Heart right ventricle (tissue), 16 donors: Measurements from ENCODE around the gene ANKFY1. TPM values are rescaled to one million over a fixed set of nuclear protein-coding genes. Genes with fewer than 3 reads are reported as not detected.
A peak's percentile ranks its signal among the peaks of the same experiment; 100 is the strongest.

ENCODE experiments used
- ATAC-seq, 8 donors: fragments of 200-7000 bp; cut with Tn5 transposase; one replicate each; pipeline ENCODE4 v1.9.1; 2020; ENCODE audit warnings: mild to moderate bottlenecking in 8 of 8, moderate library complexity in 8 of 8, moderate number of reproducible peaks in 1 of 8
- DNase-seq, 2 donors: peaks; one replicate each; pipeline ENCODE4 v3.0.0-alpha.2; 2020
- H3K27ac ChIP-seq, 10 donors: fragments of 200-600 bp; sonication (generic) in 2 of 10; one replicate each; pipeline versions ENCODE4 v1.5.0 to v1.8.0; 2020 to 2022; ENCODE audit warnings: mild to moderate bottlenecking in 3 of 10
- H3K27me3 ChIP-seq, 7 donors: fragments of 200-600 bp; one replicate each; pipeline ENCODE4 v1.8.0; 2021 to 2022; ENCODE audit warnings: mild to moderate bottlenecking in 2 of 7
- H3K36me3 ChIP-seq, 9 donors: fragments of 200-600 bp; sonication (generic) in 1 of 9; one replicate each; pipeline versions ENCODE4 v1.5.0 to v1.8.0; 2020 to 2022; ENCODE audit warnings: mild to moderate bottlenecking in 2 of 9
- H3K4me1 ChIP-seq, 9 donors: fragments of 200-600 bp; sonication (generic) in 1 of 9; one replicate each; pipeline versions ENCODE4 v1.5.0 to v1.8.0; 2020 to 2022; ENCODE audit warnings: mild to moderate bottlenecking in 4 of 9
- H3K4me3 ChIP-seq, 10 donors: fragments of 200-600 bp; sonication (generic) in 2 of 10; one replicate each; pipeline versions ENCODE4 v1.5.0 to v1.8.0; 2020 to 2022; ENCODE audit warnings: mild to moderate bottlenecking in 7 of 10, moderate library complexity in 2 of 10
- H3K9me3 ChIP-seq, 11 donors: fragments of 200-600 bp in 10 of 11; sonication (generic) in 2 of 11; one replicate each; pipeline versions ENCODE4 v1.5.0 to v1.8.0; 2013 to 2022; ENCODE audit warnings: mild to moderate bottlenecking in 2 of 11, control low read depth in 1 of 11, moderate library complexity in 1 of 11
- CTCF ChIP-seq, 9 donors: fragments of 200-600 bp; sonication (generic) in 2 of 9; IDR thresholded peaks; one replicate each; pipeline versions ENCODE4 v1.5.0 to v1.8.0; 2021 to 2022; ENCODE audit warnings: antibody characterized with exemption in 9 of 9, mild to moderate bottlenecking in 5 of 9, moderate library complexity in 1 of 9
- WGBS, 2 donors: extraction: QIAGEN DNeasy Blood & Tissue Kit; methylation state at CpG; one replicate each; pipeline ENCODE4 v1.1.7; 2013; ENCODE audit warnings: inconsistent platforms in 1 of 2; 5-methylcytosine and 5-hydroxymethylcytosine counted together
- intact Hi-C, 10 donors: fragments of 100-400 bp; cut with DNase I; formaldehyde crosslinking; loops; one replicate each; pipeline versions ENCODE4 v1.11.1 to v1.14.2; 2022
- long read RNA-seq, 3 donors: library from polyadenylated mRNA; unstranded; transcript quantifications; one replicate each; pipeline ENCODE4 v2.0.0, GENCODE V29; 2020 to 2021
- polyA plus RNA-seq, 2 donors: library from polyadenylated mRNA; stranded (reverse); fragments of 200-250 nt; gene quantifications; one replicate each; pipeline ENCODE4 v1.2.3, GENCODE V29; 2013
- total RNA-seq, 10 donors: library from RNA; stranded (reverse); fragmentation: NEBNext Ultra II Directional in 3 of 10; extraction: Animal tissue kit (Norgen Biotek cat#: 25700) in 3 of 10; gene quantifications; one replicate each; pipeline versions ENCODE4 v1.2.1 to v1.2.4, GENCODE V29; 2021 to 2023
- donor health status: Arrhythmogenic right ventricular cardiomyopathy.
- donor health status: ischemic (EF 13 %, LVEDD 7.1; RV severe dilation, severe dysfunction).
- donor health status: healthy with polysubstance abuse.
- donor health status: DM: no; HTN: yes; CAD: no.
- donor health status: DM: no; HTN: no; CAD: no.
- donor health status: ischemic (EF 25% LVEDD 6.9; RV normal size, moderate dysfunction).
- donor health status: ischemic (EF 25% LVEDD 5.7; RV mildly dilated, moderate dysfunction).
- donor health status: healthy.
- donor health status: DM: yes; HTN: yes; CAD: no.
- donor health status: Ischemic cardiomyopathy.
- donor health status: ischemic (EF 35%, LVEDD 5.7; RV mildly dilated, moderate dysfunction).
- donor health status: nonischemic (EF 11% LVEDD 7.7; RV severe dilation, severe dysfunction).
- donor health status: DM: yes; HTN: yes; CAD: no.
- donor health status: PGD.
- donor health status: ischemic (EF 29% LVEDD 5.4; RV normal size, mild dysfunction).
- donor health status: nonischemic (EF 23%, LVEDD 6.1; RV moderate dilation, normal function).

ANKFY1 gene, protein sequence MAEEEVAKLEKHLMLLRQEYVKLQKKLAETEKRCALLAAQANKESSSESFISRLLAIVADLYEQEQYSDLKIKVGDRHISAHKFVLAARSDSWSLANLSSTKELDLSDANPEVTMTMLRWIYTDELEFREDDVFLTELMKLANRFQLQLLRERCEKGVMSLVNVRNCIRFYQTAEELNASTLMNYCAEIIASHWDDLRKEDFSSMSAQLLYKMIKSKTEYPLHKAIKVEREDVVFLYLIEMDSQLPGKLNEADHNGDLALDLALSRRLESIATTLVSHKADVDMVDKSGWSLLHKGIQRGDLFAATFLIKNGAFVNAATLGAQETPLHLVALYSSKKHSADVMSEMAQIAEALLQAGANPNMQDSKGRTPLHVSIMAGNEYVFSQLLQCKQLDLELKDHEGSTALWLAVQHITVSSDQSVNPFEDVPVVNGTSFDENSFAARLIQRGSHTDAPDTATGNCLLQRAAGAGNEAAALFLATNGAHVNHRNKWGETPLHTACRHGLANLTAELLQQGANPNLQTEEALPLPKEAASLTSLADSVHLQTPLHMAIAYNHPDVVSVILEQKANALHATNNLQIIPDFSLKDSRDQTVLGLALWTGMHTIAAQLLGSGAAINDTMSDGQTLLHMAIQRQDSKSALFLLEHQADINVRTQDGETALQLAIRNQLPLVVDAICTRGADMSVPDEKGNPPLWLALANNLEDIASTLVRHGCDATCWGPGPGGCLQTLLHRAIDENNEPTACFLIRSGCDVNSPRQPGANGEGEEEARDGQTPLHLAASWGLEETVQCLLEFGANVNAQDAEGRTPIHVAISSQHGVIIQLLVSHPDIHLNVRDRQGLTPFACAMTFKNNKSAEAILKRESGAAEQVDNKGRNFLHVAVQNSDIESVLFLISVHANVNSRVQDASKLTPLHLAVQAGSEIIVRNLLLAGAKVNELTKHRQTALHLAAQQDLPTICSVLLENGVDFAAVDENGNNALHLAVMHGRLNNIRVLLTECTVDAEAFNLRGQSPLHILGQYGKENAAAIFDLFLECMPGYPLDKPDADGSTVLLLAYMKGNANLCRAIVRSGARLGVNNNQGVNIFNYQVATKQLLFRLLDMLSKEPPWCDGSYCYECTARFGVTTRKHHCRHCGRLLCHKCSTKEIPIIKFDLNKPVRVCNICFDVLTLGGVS
- 10 to 100 TPM; 18.7 to 34.4 (median 24.4) TPM for total RNA-seq
- 10 to 100 TPM in 1 of 2 donors, 1 to 10 TPM in 1; 8.6 to 12.8 TPM for polyA plus RNA-seq
- long read RNA-seq, donor 1, partial matches to known transcripts = 1 of 8 reads
- long read RNA-seq, donor 1, other reads (novel, unspliced or antisense) = 7 of 8 reads
- long read RNA-seq, donor 2, full-length matches to known transcripts = 1 of 14 reads
- long read RNA-seq, donor 2, partial matches to known transcripts = 1 of 14 reads
- long read RNA-seq, donor 2, other reads (novel, unspliced or antisense) = 12 of 14 reads
- long read RNA-seq, donor 3, partial matches to known transcripts = 6 of 14 reads
- long read RNA-seq, donor 3, other reads (novel, unspliced or antisense) = 8 of 14 reads

DNA sequence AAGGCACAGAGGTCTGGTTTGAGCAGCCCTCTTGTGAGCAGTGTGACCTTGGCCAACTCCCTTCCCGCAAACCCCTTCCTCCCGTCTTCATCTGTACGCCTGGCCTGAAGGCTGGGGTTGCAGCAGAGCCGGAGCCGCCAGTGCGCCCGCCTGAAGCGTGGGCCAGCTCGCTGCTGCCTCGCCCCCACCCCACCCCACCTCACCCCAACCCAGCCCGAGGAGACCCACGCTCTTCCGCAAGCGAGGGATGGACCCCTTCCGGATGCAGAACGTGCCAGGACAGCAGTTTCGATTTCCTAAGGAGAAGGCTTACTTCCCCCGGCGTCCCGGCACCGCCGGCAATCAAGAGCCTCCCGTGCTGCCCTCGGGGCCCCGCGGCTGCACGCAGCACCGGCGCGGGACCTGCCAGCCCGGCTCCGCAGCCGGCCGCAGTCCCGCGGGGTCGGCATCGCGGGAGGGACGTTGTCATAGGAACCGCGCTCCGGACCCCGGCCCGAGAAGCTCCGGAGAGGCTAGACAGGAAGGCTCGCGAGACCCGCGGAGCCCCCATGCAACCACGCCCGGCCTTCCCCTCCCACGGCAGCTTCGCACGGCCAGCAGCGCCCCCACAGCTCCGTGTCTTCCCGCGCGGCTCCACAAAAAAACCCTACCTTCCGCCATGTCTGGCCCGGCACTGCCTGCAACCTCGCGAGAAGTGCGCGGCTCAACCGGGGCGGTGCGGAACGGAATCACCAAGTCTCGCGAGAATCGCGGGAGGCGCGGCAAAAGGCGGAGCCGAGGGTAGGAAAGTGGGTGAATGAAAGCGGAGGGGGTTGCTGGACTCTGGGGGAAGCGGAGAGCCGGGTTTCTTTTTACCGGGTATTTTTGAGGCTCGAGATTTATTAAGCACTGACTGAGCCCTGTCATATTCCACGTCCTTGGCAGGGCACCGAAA is at the start of gene ANKFY1:
TSS of gene ANKFY1 (minus strand) at position 698 of the 934 bp plus-strand sequence. CDS start at position 660, 38 bp downstream.
- 0% methylated on average over 80 to 85 of the region's 85 CpGs for WGBS, 2 donors
- intact Hi-C loops = loop anchor here in 4 of 10 donors (2.0 to 10.0 kb wide), 3 partner anchors 46 to 103 kb away; partner anchors contain the start of gene UBE2G1 (in 1 of the 4)
- DNase-seq = peak; percentile 97 to 98
- ATAC-seq = peak; percentile 94 to 99 (median 99)
- peak in 4 of 9 donors; percentile 16 to 44 (median 28) for TF ChIP-seq CTCF (IDR thresholded peaks at IDR 0.05)
- no peaks in the 10 kb centered on the region for H3K27me3 ChIP-seq
- H3K9me3 ChIP-seq = peaks cover 0 to 17% (median 11%) of the 10 kb centered on the region in 11 donors
- H3K36me3 ChIP-seq = peaks cover 0 to 42% (median 10%) of the 10 kb centered on the region in 9 donors
- H3K27ac ChIP-seq = peak within 1 kb of the TSS; percentile 6 to 97 (median 89)
- peak within 1 kb of the TSS; percentile 72 to 100 (median 84) for H3K4me3 ChIP-seq
- peaks cover 8 to 29% (median 23%) of the 10 kb centered on the region in 9 donors for H3K4me1 ChIP-seq

GRCh38 chr17:4310354-4311060 is 46.7 kb upstream of the ANKFY1 start:
- DNase-seq (peak in 1 of 2 donors; percentile 60), ATAC-seq (peak; percentile 69 to 91 (median 77))
- TF ChIP-seq CTCF (IDR thresholded peaks at IDR 0.05) = no peak
- peak overlapping the region; percentile 22 to 76 (median 64) for H3K27ac ChIP-seq
- H3K4me3 ChIP-seq = no peak overlapping the region
- no peaks in the 10 kb centered on the region for H3K9me3 ChIP-seq
- intact Hi-C loops = loop anchor here in 3 of 10 donors (5.0 to 10.0 kb wide), 3 partner anchors 52 to 57 kb away; partner anchors contain the start of gene UBE2G1 (in 2 of the 3)
- peaks cover 8 to 78% (median 55%) of the 10 kb centered on the region in 9 donors for H3K4me1 ChIP-seq
- peaks cover 0 to 24% (median 6%) of the 10 kb centered on the region in 9 donors for H3K36me3 ChIP-seq
- WGBS, 2 donors = 53 to 58% methylated on average over 6 of the region's 6 CpGs
- no peaks in the 10 kb centered on the region for H3K27me3 ChIP-seq

DNA sequence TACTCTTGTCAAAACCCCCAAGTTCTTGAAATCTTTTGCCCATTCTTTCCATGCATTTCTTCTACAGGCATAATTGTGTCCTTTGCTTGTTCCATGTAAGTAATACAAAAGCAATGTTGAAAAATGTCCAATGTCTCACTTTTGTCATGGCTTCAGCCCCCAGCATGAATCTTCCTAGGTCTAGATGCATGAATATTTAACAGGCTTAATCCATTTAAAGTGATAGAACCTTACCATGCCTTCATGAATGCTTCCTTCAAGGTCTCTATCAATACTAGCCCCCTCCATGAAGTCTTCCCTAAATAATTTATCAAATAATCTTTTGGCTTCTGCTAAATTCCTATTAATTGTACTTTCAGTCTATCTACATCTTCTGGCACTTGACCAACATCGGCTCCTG is 46.1 kb upstream of the ANKFY1 start:
- no peaks in the 10 kb centered on the region for H3K9me3 ChIP-seq
- peaks cover 8 to 73% (median 53%) of the 10 kb centered on the region in 9 donors for H3K4me1 ChIP-seq
- intact Hi-C loops = loop anchor here in 6 of 10 donors (5.0 to 10.0 kb wide), 6 partner anchors 47 to 95 kb away; partner anchors contain the start of gene UBE2G1 (in 4 of the 6)
- H3K36me3 ChIP-seq = peaks cover 0 to 28% (median 6%) of the 10 kb centered on the region in 9 donors
- 3 to 13% methylated on average over 1 of the region's 1 CpG for WGBS, 2 donors
- H3K27me3 ChIP-seq = no peaks in the 10 kb centered on the region
- no peak overlapping the region for H3K4me3 ChIP-seq
- no peak for DNase-seq
- TF ChIP-seq CTCF (IDR thresholded peaks at IDR 0.05) = no peak
- no peak for ATAC-seq
- H3K27ac ChIP-seq = peak overlapping the region in 9 of 10 donors; percentile 22 to 76 (median 67)
